Muscle of arm (tissue), 12 donors: Measurements from ENCODE around the gene CATSPERE. TPM values are rescaled to one million over a fixed set of nuclear protein-coding genes. Genes with fewer than 3 reads are reported as not detected.
"Not testable (repeated sequence)": the region's sequence is repeated elsewhere in the genome, so short reads cannot be mapped to it uniquely, and the experiment has no call there.

Experiments used
- DNase-seq: peaks from one replicate; pipeline ENCODE4 v3.0.0-alpha.2; 2013
- polyA plus RNA-seq, 12 donors: library from polyadenylated mRNA; unstranded; fragments of 120-200 nt; gene quantifications; one replicate each; pipeline ENCODE4 v1.2.1, GENCODE V29; 2013; ENCODE audit not compliant: insufficient read length in 12 of 12

CATSPERE gene
- polyA plus RNA-seq, 12 donors, result 0.51 to 1.6 (median 0.81) TPM; not detected in 2

- DNase-seq, result no peak
Measured at GRCh38 chr1:244448279-244449036, 12.6 kb upstream of the CATSPERE start.

DNA sequence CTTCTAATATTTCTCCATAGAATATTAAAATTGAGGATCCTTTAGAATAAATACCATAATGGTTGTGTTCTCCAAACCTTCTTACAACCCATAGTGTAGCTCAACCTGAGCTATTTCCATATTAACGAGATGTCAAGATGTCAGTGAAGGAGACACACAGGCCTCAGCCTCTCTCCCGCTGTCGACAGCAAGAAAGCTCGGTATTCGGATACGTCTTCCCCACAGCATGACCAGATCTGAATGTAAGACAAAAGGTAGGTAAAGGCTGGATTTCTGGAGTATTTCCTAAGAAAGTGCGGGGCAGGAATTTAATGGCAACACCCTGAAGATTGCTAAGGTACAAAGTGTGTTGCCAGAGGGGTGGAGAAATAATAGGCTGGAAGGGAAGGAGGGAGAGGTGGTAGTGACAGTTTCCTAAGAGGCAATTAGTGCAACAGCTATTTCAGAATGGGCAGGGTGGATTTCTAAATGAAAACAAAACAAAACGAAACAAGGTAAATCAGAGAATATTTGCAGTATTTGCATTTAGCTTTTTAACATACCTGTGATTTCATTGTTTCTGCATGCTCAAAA is 11.1 kb upstream of the CATSPERE start:
- no peak for DNase-seq

DNA sequence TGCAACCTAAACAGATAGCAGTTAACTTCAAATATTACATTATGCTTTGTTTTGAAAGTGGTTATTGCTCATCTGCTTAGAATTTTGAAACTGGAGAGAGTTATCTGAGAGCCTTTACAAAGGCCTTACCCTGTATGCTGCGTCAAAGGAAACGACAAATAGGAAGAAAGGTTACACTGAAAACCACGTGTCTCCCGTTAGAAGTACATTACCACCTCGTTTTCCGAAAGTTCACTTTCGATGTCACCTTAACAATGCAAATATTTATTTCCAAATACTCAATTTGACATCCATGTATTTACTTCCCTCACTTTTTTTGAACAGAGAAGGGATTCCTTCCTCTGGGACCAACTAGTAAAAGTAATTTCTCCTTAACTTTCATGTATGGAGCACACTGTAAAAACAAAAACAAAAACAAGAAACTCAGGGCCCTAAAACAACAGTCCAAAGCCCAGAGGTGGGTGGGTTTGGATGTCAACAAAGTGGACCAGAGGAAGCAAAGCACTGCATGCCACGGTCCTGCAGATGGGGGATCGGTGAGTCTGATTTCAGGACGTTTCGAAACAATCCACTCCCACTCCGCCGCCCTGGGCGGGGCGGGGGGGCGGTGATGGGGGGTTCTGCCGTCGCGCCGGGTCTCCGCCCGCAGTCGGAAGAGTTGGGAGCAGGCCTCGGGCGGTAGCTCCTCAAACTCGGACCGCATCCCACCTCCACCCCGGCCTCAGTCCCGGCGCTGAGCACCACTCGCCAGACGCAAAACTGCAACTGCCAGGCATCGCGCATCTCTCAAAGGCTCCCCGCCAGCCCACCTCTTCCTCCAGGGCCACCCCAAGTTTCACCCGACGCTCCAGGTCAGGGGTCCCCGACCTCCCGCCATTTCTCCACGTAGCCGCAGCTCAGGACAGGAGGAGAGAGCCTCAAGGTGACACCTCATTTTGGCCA is 10.2 kb upstream of the CATSPERE start:
- DNase-seq, result peak; percentile 50

DNA sequence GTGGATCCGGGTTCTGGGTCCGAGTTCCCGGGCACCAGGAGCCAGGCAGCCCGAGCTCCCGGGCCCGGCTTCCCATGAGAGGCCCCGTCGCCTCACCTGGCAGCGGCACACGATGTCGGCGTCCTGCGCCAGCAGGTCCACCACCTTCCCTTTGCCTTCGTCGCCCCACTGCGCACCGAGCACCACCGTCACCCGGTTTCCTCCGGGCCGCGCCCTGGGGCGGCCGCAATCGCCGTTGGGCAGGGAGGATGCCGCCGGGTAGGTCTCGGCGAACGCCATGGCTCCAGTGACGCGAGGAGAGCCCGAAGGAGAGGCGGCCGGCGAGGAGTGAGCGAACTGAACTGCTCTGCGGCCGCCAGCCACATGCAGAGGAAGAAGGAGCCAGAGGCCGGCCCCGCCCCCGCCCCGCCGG is 9.5 kb upstream of the CATSPERE start, which contains the start of gene ADSS2:
Gene ADSS2 (minus strand): TSS at position 371 of the 412 bp plus-strand sequence. CDS start 92 bp downstream, at position 279.
- DNase-seq, result no peak

DNA sequence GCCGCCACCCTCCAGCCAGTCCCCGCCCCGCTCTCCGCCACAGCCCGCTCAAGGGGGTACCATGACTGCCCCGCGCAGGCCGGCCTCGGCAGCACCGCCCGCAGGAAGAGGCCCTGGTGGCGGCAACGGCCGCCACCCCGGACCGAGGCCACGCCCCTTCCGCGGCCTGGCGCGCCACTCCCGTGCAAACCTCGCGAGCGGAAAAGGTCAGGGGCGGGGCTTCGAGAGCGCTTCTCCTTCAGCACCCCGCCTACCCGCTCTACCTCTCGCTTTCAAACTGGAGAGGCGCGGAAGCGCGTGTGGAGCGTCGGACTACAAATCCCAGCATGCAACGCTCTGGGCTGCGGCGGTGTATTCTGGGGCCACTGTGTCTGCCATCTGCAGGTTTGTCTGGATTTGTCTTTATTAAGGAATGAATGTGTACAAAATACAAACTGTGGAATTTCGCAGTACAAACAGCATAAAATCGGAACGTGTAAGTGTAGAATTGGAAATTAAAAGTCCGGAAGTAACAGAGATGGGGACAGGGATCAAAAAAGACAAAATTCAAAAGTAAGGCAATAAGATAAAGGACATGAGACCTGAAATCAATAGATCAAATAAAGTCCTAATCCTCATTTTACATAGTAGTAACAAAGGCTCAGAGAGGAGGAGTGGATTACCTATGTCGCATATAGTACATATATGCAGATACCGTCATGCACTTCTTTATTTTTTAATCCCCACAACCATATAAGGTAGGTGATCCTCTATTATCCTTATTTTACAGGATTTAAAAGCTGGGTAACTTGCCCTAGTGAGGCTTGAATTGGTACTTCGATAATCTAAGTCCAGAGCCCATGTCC is 8.9 kb upstream of the CATSPERE start:
- DNase-seq, result peak; percentile 100

- no peak for DNase-seq
Measured at GRCh38 chr1:244454412-244454811, 6.7 kb upstream of the CATSPERE start.

DNA sequence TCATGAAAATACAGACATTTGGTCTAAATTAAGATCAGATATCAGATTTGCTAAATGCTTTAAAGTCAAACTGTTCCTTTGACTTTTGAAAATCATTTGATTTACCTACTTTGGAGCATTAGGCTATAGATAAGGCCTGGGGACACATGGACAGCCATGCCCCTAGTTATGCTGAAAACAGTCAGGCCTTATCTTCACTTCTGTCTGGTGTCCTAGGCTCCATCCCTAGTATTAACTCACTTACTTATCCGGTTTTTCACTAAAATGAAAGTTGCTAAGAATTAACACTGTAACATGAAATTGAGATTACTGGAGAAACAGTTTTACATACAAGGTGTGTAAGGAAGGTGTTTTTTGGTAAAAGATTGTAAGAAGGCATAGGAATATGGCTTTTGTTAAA is 4.5 kb upstream of the CATSPERE start:
- DNase-seq, result no peak

GRCh38 chr1:244458781-244459180 is 2.3 kb upstream of the CATSPERE start:
- no peak for DNase-seq

GRCh38 chr1:244460197-244460596 is 876 bp upstream of the CATSPERE start:
- DNase-seq, result no peak

DNA sequence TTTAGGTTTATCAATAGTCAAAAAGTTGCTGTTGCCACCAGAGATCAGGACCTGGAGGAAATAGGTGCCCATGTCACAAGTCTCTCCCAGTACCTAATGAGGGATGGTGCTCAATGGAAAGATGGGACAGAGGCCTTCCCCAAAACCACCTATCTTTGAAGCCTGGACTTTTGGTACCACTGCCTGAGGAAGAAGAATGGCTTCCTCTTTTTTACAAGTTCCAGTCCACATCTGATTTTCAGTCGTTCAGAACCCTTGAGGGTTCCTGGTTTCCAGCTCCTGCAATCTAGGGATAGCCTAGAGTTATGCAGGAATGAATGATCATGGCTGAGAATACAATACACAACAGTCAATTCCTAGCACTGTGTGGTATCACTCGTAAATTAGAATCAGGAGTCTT is 5.7 kb downstream of the CATSPERE start:
- DNase-seq, result no peak

DNA sequence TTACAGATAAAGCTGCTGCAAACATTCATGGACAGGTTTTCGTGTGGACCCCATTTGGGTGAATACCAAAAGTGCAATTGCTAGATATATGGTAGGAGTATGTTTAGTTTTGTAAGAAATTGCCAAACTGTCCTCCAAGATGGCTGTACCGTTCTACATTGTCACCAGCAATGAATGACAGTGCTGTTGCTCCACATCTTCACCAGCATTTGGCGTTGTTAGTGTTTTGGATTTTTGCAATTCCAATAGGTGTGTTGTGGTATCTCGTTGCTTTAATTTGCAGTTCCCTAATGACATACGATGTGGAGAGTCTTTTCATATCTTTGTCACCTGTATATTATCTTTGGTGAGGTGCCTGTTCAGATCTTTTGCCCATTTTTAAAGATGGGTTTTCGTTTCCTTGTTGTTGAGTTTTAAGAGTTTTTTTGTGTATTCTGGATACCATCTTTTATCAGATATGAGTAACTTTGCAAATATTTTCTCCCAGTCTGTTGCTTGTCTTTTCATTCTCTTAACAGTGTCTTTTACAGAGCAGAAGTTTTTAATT is 12.1 kb downstream of the CATSPERE start:
- no peak for DNase-seq

GRCh38 chr1:244484971-244485370 is 23.9 kb downstream of the CATSPERE start:
- DNase-seq, result not testable (repeated sequence)

- no peak for DNase-seq
Measured at GRCh38 chr1:244494653-244495052, 33.6 kb downstream of the CATSPERE start.

DNA sequence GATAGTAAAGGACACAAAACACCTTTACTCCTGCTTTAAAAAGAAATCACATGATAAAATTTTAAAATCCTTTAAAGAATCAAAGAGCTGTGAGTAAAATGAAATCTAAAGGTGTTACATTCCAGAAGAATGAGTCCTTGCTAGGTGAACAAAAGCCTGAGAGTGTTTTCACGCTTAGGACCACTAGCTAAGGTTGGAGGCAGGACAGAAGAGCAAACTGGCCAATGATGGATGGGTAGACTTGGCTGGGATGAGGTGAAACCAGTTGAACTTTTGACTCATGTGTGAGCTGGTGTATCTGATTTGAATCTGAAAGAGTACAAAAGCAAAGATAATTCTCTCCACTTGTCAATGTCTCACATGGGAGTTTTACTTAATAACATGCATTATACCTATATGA is 35.1 kb downstream of the CATSPERE start:
- no peak for DNase-seq

DNA sequence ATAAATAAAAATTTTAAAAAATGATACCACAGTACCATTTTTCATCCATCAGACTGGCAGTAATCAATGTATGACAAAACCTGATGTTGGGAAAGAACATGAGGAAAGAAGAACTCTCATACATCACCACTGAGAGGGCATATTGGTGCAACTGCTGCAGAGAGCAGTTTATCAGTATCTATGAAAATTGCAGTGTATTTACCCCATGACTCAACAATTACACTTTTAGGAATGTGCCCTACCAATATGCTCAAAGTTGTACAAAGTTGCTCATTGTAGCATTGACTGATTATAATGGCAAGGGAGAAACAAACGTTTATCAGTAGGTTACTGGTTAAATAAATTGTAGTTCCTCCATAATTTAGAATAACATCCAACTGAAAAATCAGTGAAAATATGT is 36.7 kb downstream of the CATSPERE start:
- DNase-seq, result no peak

DNA sequence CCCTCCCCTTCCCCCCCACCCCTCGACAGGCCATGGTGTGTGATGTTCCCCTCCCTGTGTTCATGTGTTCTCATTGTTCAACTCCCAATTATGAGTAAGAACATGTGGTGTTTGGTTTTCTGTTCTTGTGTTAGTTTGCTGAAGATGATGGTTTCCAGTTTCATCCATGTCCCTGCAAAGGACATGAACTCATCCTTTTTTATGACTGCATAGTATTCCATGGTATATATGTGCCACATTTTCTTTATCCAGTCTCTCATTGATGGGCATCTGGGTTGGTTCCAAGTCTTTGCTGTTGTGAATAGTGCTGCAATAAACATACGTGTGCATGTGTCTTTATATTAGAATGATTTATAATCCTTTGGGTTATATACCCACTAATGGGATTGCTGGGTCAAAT is 38.4 kb downstream of the CATSPERE start:
- not testable (repeated sequence) for DNase-seq

DNA sequence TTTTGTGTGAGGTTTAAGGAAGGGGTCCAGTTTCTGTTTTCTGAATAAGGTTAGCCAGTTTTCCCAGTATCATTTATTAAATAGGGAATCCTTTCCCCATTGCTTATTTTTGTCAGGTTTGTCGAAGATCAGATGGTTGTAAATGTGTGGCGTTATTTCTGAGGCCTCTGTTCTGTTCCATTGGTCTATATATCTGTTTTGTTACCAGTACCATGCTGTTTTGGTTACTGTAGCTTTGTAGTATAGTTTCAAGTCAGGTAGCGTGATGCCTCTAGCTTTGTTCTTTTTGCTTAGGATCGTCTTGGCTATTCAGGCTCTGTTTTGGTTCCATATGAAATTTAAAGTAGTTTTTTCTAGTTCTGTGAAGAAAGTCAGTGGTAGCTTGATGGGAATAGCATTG is 39.4 kb downstream of the CATSPERE start:
- not testable (repeated sequence) for DNase-seq

DNA sequence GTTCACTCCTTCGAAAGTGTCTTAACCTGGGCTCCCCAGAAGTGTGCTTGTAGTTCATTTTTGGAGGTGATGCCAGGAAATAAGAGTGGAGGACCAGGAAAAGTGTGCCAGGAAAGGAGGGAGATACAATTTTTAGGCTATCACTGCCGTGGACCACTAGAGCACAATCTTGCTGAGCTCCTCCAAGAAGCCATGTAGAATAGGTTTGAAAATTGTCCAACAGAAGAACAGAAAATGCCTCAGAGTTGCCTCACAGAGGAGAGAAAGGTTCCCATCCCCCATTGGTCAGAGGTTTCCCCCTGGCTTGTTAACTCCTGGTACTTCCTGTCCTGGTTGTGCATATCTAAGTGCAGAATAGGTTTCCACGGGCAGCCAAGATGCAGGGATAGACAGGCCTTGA is 41.6 kb downstream of the CATSPERE start:
- no peak for DNase-seq

GRCh38 chr1:244513493-244513892 is 52.4 kb downstream of the CATSPERE start:
- no peak for DNase-seq

- DNase-seq, result no peak
Measured at GRCh38 chr1:244515680-244516079, 54.6 kb downstream of the CATSPERE start.

GRCh38 chr1:244536316-244536715 is 75.2 kb downstream of the CATSPERE start:
- DNase-seq, result no peak
